ENCODE measurements around the gene PIAS2. TPM values are rescaled to one million over a fixed set of nuclear protein-coding genes. Genes with fewer than 3 reads are reported as not detected.

The PIAS2 gene
- total RNA-seq, 5 donors from 2014 or later (not counting 1 experiment from before 2014, with no cell fraction given), result 27.2 to 39.8 (median 31.0) TPM

DNA sequence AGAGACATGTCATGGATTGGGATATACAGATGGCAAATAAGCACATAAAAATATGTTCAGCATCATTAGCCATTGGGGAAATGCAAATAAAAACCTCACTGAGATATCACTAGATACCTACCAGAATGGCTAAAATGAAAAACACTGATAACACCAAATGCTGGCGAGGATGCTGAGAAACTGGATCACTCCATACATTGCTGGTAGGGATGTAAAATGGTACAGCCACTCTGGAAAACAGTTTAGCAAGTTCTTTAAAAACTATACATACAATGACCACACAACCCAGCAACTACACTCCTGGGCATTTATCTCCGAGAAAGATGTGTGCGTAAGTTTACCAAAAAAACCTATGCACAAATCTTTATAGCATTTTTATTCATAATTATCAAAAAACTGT, 13.9 kb downstream of the PIAS2 start:
- peaks cover 32 to 40% (median 37%) of the 10 kb centered on the region in 3 donors for H3K4me1 Mint-ChIP-seq
- no peak overlapping the region for H3K4me3 Mint-ChIP-seq
- 94% methylated on average over 3 of the region's 3 CpGs for WGBS (ENCODE audit: insufficient coverage)
- DNase-seq (no peak), ATAC-seq (replicated peaks in 1 of 4) (no peak)
- peaks cover 61% of the 10 kb centered on the region for H3K36me3 Mint-ChIP-seq
- no peak overlapping the region for H3K27ac ChIP-seq (ENCODE audit: low read length)
- H3K4me3 ChIP-seq (ENCODE audit: control insufficient read depth in 1 of 2, extremely low read depth in 1 of 2, low read length in 1 of 2), result no peak overlapping the region
- peaks cover 0 to 2% of the 10 kb centered on the region in 2 donors for H3K36me3 ChIP-seq (ENCODE audit: control insufficient read depth in 2 of 2, extremely low read depth in 1 of 2, insufficient read depth in 1 of 2, low read length in 1 of 2)
- no peaks in the 10 kb centered on the region for H3K9me3 ChIP-seq
- ChIA-PET CTCF (no interaction called here), POLR2A (no interaction called here)
- no peak overlapping the region for H3K27ac Mint-ChIP-seq
- no peaks in the 10 kb centered on the region for H3K27me3 ChIP-seq (replicated peaks in 1 of 2; ENCODE audit: control insufficient read depth in 2 of 2, extremely low read depth in 1 of 2, insufficient read depth in 2 of 2, low read length in 1 of 2)
- peaks cover 2 to 4% (median 3%) of the 10 kb centered on the region in 3 donors for H3K9me3 Mint-ChIP-seq
- H3K4me1 ChIP-seq (ENCODE audit: control insufficient read depth in 1 of 2, extremely low read depth in 1 of 2, insufficient read depth in 2 of 2, low read length in 2 of 2), result peaks cover 0 to 3% of the 10 kb centered on the region in 2 experiments
- H3K27me3 Mint-ChIP-seq, result no peaks in the 10 kb centered on the region

DNA sequence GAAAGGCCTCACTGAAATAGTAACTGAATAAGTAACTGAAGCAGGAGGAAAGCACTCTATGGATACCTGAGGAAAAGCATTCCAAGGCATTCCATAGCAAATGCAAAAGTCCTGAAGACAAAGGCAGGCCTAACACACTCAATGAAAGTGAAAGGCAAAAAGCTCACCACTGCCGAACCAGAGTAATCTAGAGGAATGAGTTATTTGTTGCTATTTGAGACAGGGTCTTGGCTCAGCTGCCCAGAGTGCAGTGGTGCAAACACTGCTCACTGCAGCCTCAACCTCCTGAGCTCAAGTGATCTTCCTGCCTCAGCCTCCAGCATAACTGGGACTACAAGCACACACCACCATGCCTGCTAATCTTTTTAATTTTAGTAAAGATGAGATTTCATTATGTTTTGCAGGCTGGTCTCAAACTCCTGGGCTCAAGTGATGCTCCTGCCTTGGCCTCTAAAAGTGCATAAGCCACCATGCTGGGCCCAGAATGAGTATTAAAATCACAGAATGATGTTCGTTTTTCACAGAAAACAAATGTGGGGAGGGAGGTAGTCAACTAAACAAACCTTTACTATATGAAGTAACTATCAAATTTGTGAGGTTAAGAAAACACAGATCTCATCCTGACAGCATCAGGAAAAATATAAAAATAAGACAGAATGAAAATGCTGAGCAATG, 17.9 kb downstream of the PIAS2 start:
- no peak overlapping the region for H3K27ac Mint-ChIP-seq
- no peaks in the 10 kb centered on the region for H3K9me3 Mint-ChIP-seq
- no peaks in the 10 kb centered on the region for H3K27me3 Mint-ChIP-seq
- ChIA-PET POLR2A (no interaction called here), CTCF (interaction anchor here in 1 of 2 donors (1.0 kb wide), 1 partner anchor 10 kb away, joined by 4 read pairs; no protein-coding TSS in a partner anchor)
- ATAC-seq (replicated peaks in 1 of 4) (no peak), DNase-seq (no peak)
- no CpG with 5 or more reads among the region's 2 CpGs for WGBS (ENCODE audit: insufficient coverage)
- peaks cover 43% of the 10 kb centered on the region for H3K36me3 Mint-ChIP-seq
- no peaks in the 10 kb centered on the region for H3K27me3 ChIP-seq (replicated peaks in 1 of 2; ENCODE audit: control insufficient read depth in 2 of 2, extremely low read depth in 1 of 2, insufficient read depth in 2 of 2, low read length in 1 of 2)
- no peak overlapping the region for H3K27ac ChIP-seq (ENCODE audit: low read length)
- H3K36me3 ChIP-seq (ENCODE audit: control insufficient read depth in 2 of 2, extremely low read depth in 1 of 2, insufficient read depth in 1 of 2, low read length in 1 of 2), result peaks cover 0 to 2% of the 10 kb centered on the region in 2 donors
- peaks cover 28 to 29% (median 28%) of the 10 kb centered on the region in 3 donors for H3K4me1 Mint-ChIP-seq
- no peak overlapping the region for H3K4me3 ChIP-seq (ENCODE audit: control insufficient read depth in 1 of 2, extremely low read depth in 1 of 2, low read length in 1 of 2)
- peaks cover 0 to 3% of the 10 kb centered on the region in 2 experiments for H3K4me1 ChIP-seq (ENCODE audit: control insufficient read depth in 1 of 2, extremely low read depth in 1 of 2, insufficient read depth in 2 of 2, low read length in 2 of 2)
- no peaks in the 10 kb centered on the region for H3K9me3 ChIP-seq
- no peak overlapping the region for H3K4me3 Mint-ChIP-seq

DNA sequence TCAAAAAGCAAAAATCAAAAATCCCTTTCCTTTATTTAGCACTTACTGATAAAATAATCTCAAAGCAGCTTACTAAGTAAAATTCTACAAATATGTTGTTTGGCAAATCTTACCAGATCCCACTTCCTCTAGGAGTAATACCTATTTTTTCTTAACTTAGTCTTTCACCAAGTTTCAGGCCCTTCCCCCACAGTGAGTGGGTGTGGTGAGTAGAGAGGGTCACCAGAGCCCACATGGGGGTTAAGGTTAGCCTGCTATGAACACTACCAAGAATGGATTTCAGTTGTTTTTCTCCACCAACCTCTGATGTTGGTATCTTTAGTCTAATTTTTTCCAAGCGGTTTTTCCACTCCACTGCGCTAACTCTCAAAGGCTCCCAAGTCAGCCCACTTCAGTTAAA, 23.2 kb downstream of the PIAS2 start:
- no peak overlapping the region for H3K27ac ChIP-seq (ENCODE audit: low read length)
- no peak overlapping the region for H3K4me3 Mint-ChIP-seq
- H3K4me3 ChIP-seq (ENCODE audit: control insufficient read depth in 1 of 2, extremely low read depth in 1 of 2, low read length in 1 of 2), result no peak overlapping the region
- ChIA-PET POLR2A (no interaction called here), CTCF (no interaction called here)
- no peaks in the 10 kb centered on the region for H3K27me3 Mint-ChIP-seq
- DNase-seq, result no peak
- peaks cover 5 to 9% (median 6%) of the 10 kb centered on the region in 3 donors for H3K9me3 Mint-ChIP-seq
- H3K36me3 Mint-ChIP-seq, result peaks cover 39% of the 10 kb centered on the region
- peaks cover 5% of the 10 kb centered on the region for H3K9me3 ChIP-seq
- H3K36me3 ChIP-seq (ENCODE audit: control insufficient read depth in 2 of 2, extremely low read depth in 1 of 2, insufficient read depth in 1 of 2, low read length in 1 of 2), result peaks cover 3 to 11% of the 10 kb centered on the region in 2 donors
- peaks cover 42 to 55% (median 46%) of the 10 kb centered on the region in 3 donors for H3K4me1 Mint-ChIP-seq
- no peak for ATAC-seq (replicated peaks in 1 of 4)
- WGBS (ENCODE audit: insufficient coverage), result no CpG with 5 or more reads among the region's 2 CpGs
- no peaks in the 10 kb centered on the region for H3K27me3 ChIP-seq (replicated peaks in 1 of 2; ENCODE audit: control insufficient read depth in 2 of 2, extremely low read depth in 1 of 2, insufficient read depth in 2 of 2, low read length in 1 of 2)
- no peak overlapping the region for H3K27ac Mint-ChIP-seq
- H3K4me1 ChIP-seq (ENCODE audit: control insufficient read depth in 1 of 2, extremely low read depth in 1 of 2, insufficient read depth in 2 of 2, low read length in 2 of 2), result peaks cover 0 to 11% of the 10 kb centered on the region in 2 experiments

DNA sequence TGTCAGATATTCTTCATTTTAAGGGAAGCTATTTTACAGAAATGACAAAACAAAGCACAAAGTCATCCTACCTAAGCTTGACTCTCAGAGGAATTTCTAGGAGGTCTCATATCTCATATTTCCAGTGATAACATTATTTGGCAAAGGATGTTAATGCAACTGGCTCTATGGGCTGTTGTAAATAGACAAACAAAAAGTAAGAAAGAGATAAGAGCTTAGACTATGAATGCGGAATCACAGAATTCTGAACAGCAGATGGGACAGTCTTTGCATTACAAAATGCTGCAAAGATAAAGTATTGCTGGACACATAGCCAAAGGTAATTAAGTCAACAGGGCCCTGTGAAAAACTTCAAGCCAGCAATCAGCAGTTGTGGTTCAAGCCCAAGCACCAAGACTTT, 23.9 kb downstream of the PIAS2 start:
- POLR2A ChIA-PET, result no interaction called here
- ATAC-seq (replicated peaks in 1 of 4) (no peak), DNase-seq (no peak)
- H3K4me3 Mint-ChIP-seq, result no peak overlapping the region
- H3K36me3 Mint-ChIP-seq, result peaks cover 46% of the 10 kb centered on the region
- CTCF ChIA-PET, result no interaction called here
- no peaks in the 10 kb centered on the region for H3K27me3 Mint-ChIP-seq
- no peaks in the 10 kb centered on the region for H3K27me3 ChIP-seq (replicated peaks in 1 of 2; ENCODE audit: control insufficient read depth in 2 of 2, extremely low read depth in 1 of 2, insufficient read depth in 2 of 2, low read length in 1 of 2)
- no peak overlapping the region for H3K4me3 ChIP-seq (ENCODE audit: control insufficient read depth in 1 of 2, extremely low read depth in 1 of 2, low read length in 1 of 2)
- WGBS (ENCODE audit: insufficient coverage), result 100% methylated on average over 1 of the region's 1 CpG
- no peak overlapping the region for H3K27ac Mint-ChIP-seq
- H3K27ac ChIP-seq (ENCODE audit: low read length), result no peak overlapping the region
- peaks cover 45 to 55% (median 46%) of the 10 kb centered on the region in 3 donors for H3K4me1 Mint-ChIP-seq
- peaks cover 3 to 15% of the 10 kb centered on the region in 2 donors for H3K36me3 ChIP-seq (ENCODE audit: control insufficient read depth in 2 of 2, extremely low read depth in 1 of 2, insufficient read depth in 1 of 2, low read length in 1 of 2)
- H3K9me3 Mint-ChIP-seq, result peaks cover 11 to 17% (median 13%) of the 10 kb centered on the region in 3 donors
- peaks cover 0 to 11% of the 10 kb centered on the region in 2 experiments for H3K4me1 ChIP-seq (ENCODE audit: control insufficient read depth in 1 of 2, extremely low read depth in 1 of 2, insufficient read depth in 2 of 2, low read length in 2 of 2)
- peaks cover 10% of the 10 kb centered on the region for H3K9me3 ChIP-seq

DNA sequence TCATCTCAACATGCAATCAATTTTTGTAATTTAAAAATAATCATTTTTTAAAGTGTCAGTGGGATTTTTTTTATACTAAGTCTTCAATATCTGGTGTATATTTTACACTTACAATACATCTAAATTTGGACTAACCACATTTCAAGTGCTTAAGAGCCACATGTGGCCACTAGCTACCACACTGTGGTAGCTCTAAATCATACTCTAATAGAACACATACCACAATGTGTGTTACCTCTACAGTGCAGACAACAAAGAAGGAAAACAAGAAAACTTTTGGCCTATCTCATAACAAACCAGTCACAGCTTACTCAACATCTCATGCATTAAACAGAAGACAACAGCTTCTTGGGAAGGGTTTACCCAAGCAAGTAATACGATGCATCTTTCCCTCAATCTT, 24.5 kb downstream of the PIAS2 start:
- Mint-ChIP-seq H3K27me3 (no peaks in the 10 kb centered on the region), H3K27ac (no peak overlapping the region), H3K4me3 (no peak overlapping the region), H3K4me1 (peaks cover 45 to 55% (median 45%) of the 10 kb centered on the region in 3 donors), H3K36me3 (peaks cover 51% of the 10 kb centered on the region), H3K9me3 (peaks cover 11 to 18% (median 15%) of the 10 kb centered on the region in 3 donors)
- H3K9me3 ChIP-seq, result peaks cover 13% of the 10 kb centered on the region
- no CpG with 5 or more reads among the region's 1 CpG for WGBS (ENCODE audit: insufficient coverage)
- ChIA-PET CTCF (no interaction called here), POLR2A (no interaction called here)
- no peak for ATAC-seq (replicated peaks in 1 of 4)
- H3K4me3 ChIP-seq (ENCODE audit: control insufficient read depth in 1 of 2, extremely low read depth in 1 of 2, low read length in 1 of 2), result no peak overlapping the region
- H3K36me3 ChIP-seq (ENCODE audit: control insufficient read depth in 2 of 2, extremely low read depth in 1 of 2, insufficient read depth in 1 of 2, low read length in 1 of 2), result peaks cover 3 to 17% of the 10 kb centered on the region in 2 donors
- no peak for DNase-seq
- H3K27ac ChIP-seq (ENCODE audit: low read length), result no peak overlapping the region
- H3K27me3 ChIP-seq (replicated peaks in 1 of 2; ENCODE audit: control insufficient read depth in 2 of 2, extremely low read depth in 1 of 2, insufficient read depth in 2 of 2, low read length in 1 of 2), result no peaks in the 10 kb centered on the region
- H3K4me1 ChIP-seq (ENCODE audit: control insufficient read depth in 1 of 2, extremely low read depth in 1 of 2, insufficient read depth in 2 of 2, low read length in 2 of 2), result peaks cover 0 to 11% of the 10 kb centered on the region in 2 experiments

DNA sequence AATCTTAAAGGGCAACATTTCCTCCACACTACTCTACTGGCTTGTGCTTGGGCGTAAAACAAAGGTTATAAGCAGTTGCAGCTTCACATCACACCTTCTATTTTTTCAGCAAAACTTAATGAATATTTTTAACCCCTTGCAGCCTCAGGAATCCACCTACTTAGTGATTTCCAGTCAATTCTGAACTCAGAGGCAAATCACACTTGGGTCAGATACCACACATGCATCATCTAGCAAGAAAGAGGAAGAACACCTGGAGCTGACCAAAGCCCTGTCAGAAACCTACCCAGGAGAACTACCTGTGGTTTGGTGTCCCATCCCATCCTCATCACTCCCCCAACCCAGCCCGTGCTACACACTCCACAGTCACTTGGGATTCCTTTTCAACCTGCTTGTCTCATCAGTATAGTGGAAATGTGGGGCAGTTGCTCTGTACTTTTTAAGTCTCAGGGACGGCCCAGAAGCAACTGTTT, 25.5 kb downstream of the PIAS2 start:
- Mint-ChIP-seq H3K27me3 (no peaks in the 10 kb centered on the region), H3K27ac (no peak overlapping the region), H3K4me3 (no peak overlapping the region), H3K9me3 (peaks cover 11 to 25% (median 15%) of the 10 kb centered on the region in 3 donors), H3K36me3 (peaks cover 58% of the 10 kb centered on the region), H3K4me1 (peaks cover 43 to 50% (median 44%) of the 10 kb centered on the region in 3 donors)
- no peak overlapping the region for H3K27ac ChIP-seq (ENCODE audit: low read length)
- DNase-seq, result no peak
- H3K4me3 ChIP-seq (ENCODE audit: control insufficient read depth in 1 of 2, extremely low read depth in 1 of 2, low read length in 1 of 2), result no peak overlapping the region
- peaks cover 13% of the 10 kb centered on the region for H3K9me3 ChIP-seq
- peak in 1 of 4 experiments; percentile 37 for ATAC-seq (replicated peaks in 1 of 4)
- CTCF ChIA-PET, result no interaction called here
- H3K4me1 ChIP-seq (ENCODE audit: control insufficient read depth in 1 of 2, extremely low read depth in 1 of 2, insufficient read depth in 2 of 2, low read length in 2 of 2), result peaks cover 0 to 11% of the 10 kb centered on the region in 2 experiments
- POLR2A ChIA-PET, result no interaction called here
- peaks cover 3 to 17% of the 10 kb centered on the region in 2 donors for H3K36me3 ChIP-seq (ENCODE audit: control insufficient read depth in 2 of 2, extremely low read depth in 1 of 2, insufficient read depth in 1 of 2, low read length in 1 of 2)
- no peaks in the 10 kb centered on the region for H3K27me3 ChIP-seq (replicated peaks in 1 of 2; ENCODE audit: control insufficient read depth in 2 of 2, extremely low read depth in 1 of 2, insufficient read depth in 2 of 2, low read length in 1 of 2)
- 71% methylated on average over 1 of the region's 3 CpGs for WGBS (ENCODE audit: insufficient coverage)
